Measurements from ENCODE around the gene YWHAH. TPM values are rescaled to one million over a fixed set of nuclear protein-coding genes. Genes with fewer than 3 reads are reported as not detected.

YWHAH gene
- total RNA-seq, 1 donor from 2014 or later = 171 TPM

- Histone ChIP-seq H3K27me3 (ENCODE audit: low read depth) (peaks cover 5% of the 10 kb centered on the region), H3K4me3 (no peak overlapping the region), H3K36me3 (no peaks in the 10 kb centered on the region), H3K27ac (no peak overlapping the region), H3K9me3 (no peaks in the 10 kb centered on the region), H3K4me1 (no peaks in the 10 kb centered on the region)
- no peak for TF ChIP-seq CTCF (IDR thresholded peaks at IDR 0.05)
- no peak for ATAC-seq
- intact Hi-C loops (cut with DNase I) = no loop called here
- no peak for DNase-seq
Observed at GRCh38 chr22:31987218-31987617, 42.9 kb downstream of the YWHAH start.

GRCh38 chr22:31991102-31991839 lies 46.9 kb downstream of the YWHAH start:
- ATAC-seq (no peak), DNase-seq (no peak)
- Histone ChIP-seq H3K4me1 (no peaks in the 10 kb centered on the region), H3K9me3 (no peaks in the 10 kb centered on the region), H3K27ac (no peak overlapping the region), H3K27me3 (ENCODE audit: low read depth) (peaks cover 5% of the 10 kb centered on the region), H3K36me3 (no peaks in the 10 kb centered on the region), H3K4me3 (no peak overlapping the region)
- intact Hi-C loops (cut with DNase I) = no loop called here
- no peak for TF ChIP-seq CTCF (IDR thresholded peaks at IDR 0.05)

GRCh38 chr22:31995046-31995445 lies 50.7 kb downstream of the YWHAH start:
- DNase-seq (no peak), ATAC-seq (no peak)
- TF ChIP-seq CTCF (IDR thresholded peaks at IDR 0.05) = no peak
- no peaks in the 10 kb centered on the region for H3K9me3 ChIP-seq
- intact Hi-C loops (cut with DNase I) = no loop called here
- no peak overlapping the region for H3K4me3 ChIP-seq
- peaks cover 4% of the 10 kb centered on the region for H3K27me3 ChIP-seq (ENCODE audit: low read depth)
- H3K4me1 ChIP-seq = no peaks in the 10 kb centered on the region
- no peaks in the 10 kb centered on the region for H3K36me3 ChIP-seq
- no peak overlapping the region for H3K27ac ChIP-seq

GRCh38 chr22:31995807-31996206 lies 51.5 kb downstream of the YWHAH start:
- H3K4me3 ChIP-seq = no peak overlapping the region
- ATAC-seq = no peak

GRCh38 chr22:31998784-31999385 lies 54.5 kb downstream of the YWHAH start:
- intact Hi-C loops (cut with DNase I) = no loop called here
- H3K9me3 ChIP-seq = no peaks in the 10 kb centered on the region
- no peaks in the 10 kb centered on the region for H3K36me3 ChIP-seq
- no peak overlapping the region for H3K27ac ChIP-seq
- no peak overlapping the region for H3K4me3 ChIP-seq
- ATAC-seq (no peak), DNase-seq (no peak)
- peaks cover 4% of the 10 kb centered on the region for H3K27me3 ChIP-seq (ENCODE audit: low read depth)
- no peaks in the 10 kb centered on the region for H3K4me1 ChIP-seq
- no peak for TF ChIP-seq CTCF (IDR thresholded peaks at IDR 0.05)

More at GRCh38 chr22:31995807-31996206, 51.5 kb downstream of the YWHAH start:
- TF ChIP-seq CTCF (IDR thresholded peaks at IDR 0.05) = no peak
- no peak for DNase-seq
- Histone ChIP-seq H3K27me3 (ENCODE audit: low read depth) (peaks cover 4% of the 10 kb centered on the region), H3K9me3 (no peaks in the 10 kb centered on the region), H3K36me3 (no peaks in the 10 kb centered on the region), H3K4me1 (no peaks in the 10 kb centered on the region), H3K27ac (no peak overlapping the region)
- intact Hi-C loops (cut with DNase I) = no loop called here

All from lower lobe of right lung (tissue), 2 donors.